ENCODE data around the gene OCA2. TPM values are rescaled to one million over a fixed set of nuclear protein-coding genes. Genes with fewer than 3 reads are reported as not detected.

Gene OCA2
- total and polyA plus RNA-seq, 10 donors = 0.39 to 3.0 (median 1.0) TPM

DNA sequence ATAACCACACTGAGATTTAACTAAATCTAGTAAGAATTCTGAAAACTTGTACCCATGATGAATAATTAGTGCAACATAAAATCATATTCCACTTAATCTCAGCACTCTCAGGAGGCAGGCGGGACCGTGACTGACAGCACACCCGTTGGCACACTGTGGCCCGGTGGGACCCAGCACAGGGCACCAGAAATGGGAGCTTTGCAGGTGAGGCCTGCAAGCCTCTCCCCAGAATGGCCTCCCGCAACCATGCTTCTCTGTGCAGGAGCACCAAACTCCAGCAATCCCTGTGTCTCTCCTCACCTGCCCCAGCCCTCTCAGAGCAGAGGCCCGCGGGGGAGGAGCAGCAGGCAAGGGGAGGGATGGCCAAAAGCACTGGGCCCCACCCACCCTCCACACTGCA is 31.5 kb upstream of the OCA2 start:
- Histone ChIP-seq H3K27me3 (replicated peaks in 1 of 7) (no peaks in the 10 kb centered on the region), H3K4me3 (no peak overlapping the region), H3K4me1 (peaks cover 0 to 38% (median 9%) of the 10 kb centered on the region in 6 donors), H3K27ac (no peak overlapping the region), H3K36me3 (peaks cover 0 to 86% (median 31%) of the 10 kb centered on the region in 6 donors), H3K9me3 (no peaks in the 10 kb centered on the region)
- DNase-seq = no peak
- TF ChIP-seq, protein P1, sequence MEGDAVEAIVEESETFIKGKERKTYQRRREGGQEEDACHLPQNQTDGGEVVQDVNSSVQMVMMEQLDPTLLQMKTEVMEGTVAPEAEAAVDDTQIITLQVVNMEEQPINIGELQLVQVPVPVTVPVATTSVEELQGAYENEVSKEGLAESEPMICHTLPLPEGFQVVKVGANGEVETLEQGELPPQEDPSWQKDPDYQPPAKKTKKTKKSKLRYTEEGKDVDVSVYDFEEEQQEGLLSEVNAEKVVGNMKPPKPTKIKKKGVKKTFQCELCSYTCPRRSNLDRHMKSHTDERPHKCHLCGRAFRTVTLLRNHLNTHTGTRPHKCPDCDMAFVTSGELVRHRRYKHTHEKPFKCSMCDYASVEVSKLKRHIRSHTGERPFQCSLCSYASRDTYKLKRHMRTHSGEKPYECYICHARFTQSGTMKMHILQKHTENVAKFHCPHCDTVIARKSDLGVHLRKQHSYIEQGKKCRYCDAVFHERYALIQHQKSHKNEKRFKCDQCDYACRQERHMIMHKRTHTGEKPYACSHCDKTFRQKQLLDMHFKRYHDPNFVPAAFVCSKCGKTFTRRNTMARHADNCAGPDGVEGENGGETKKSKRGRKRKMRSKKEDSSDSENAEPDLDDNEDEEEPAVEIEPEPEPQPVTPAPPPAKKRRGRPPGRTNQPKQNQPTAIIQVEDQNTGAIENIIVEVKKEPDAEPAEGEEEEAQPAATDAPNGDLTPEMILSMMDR (IDR thresholded peaks at IDR 0.05 in 8 of 11, conservative IDR thresholded peaks at IDR 0.05 in 3 of 11) = no peak
- TF ChIP-seq POLR2A (IDR thresholded peaks at IDR 0.05) (no peak), POLR2AphosphoS5 (IDR thresholded peaks at IDR 0.05) (no peak)
- intact Hi-C loops (cut with DNase I; ENCODE audit: low total_unique reads) = no loop called here
- 94 to 100% (median 97%) methylated on average over 7 of the region's 7 CpGs for WGBS, 5 donors

- WGBS, 5 donors = 90 to 100% (median 96%) methylated on average over 9 of the region's 9 CpGs
Measured at GRCh38 chr15:28129231-28129848, 30.2 kb upstream of the OCA2 start.

DNA sequence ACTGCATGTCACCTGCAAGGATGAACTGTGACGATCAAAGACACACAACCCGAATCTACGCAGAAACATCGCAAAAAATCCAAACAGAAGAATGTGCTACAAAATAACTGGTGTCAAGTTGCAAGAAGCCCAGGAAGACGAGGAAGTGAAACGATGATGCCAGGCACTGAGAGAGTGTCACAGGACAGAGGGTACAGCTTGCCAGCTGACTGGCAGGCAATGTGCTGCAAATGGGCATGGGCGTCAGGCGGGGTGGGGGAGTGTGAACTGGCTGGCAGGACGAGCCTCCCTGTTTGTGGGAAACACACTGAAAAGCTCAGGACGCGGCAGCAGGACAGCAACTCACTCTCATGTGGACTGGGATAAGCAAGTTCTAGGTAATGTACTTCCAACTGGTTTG is 28.9 kb upstream of the OCA2 start:
- Histone ChIP-seq H3K27ac (peak overlapping the region in 1 of 8 donors; percentile 45), H3K9me3 (no peaks in the 10 kb centered on the region), H3K4me1 (peaks cover 0 to 25% (median 6%) of the 10 kb centered on the region in 6 donors), H3K4me3 (no peak overlapping the region), H3K36me3 (peaks cover 0 to 86% (median 37%) of the 10 kb centered on the region in 6 donors), H3K27me3 (replicated peaks in 1 of 7) (no peaks in the 10 kb centered on the region)
- WGBS, 5 donors = 75 to 85% (median 78%) methylated on average over 11 of the region's 11 CpGs
- TF ChIP-seq POLR2A (IDR thresholded peaks at IDR 0.05) (no peak), POLR2AphosphoS5 (IDR thresholded peaks at IDR 0.05) (peak in 1 of 3 donors; percentile 48)
- DNase-seq = no peak
- intact Hi-C loops (cut with DNase I; ENCODE audit: low total_unique reads) = no loop called here

More at GRCh38 chr15:28129231-28129848, 30.2 kb upstream of the OCA2 start:
- no peaks in the 10 kb centered on the region for H3K9me3 ChIP-seq
- no peaks in the 10 kb centered on the region for H3K27me3 ChIP-seq (replicated peaks in 1 of 7)
- H3K27ac ChIP-seq = no peak overlapping the region
- DNase-seq = no peak
- intact Hi-C loops (cut with DNase I; ENCODE audit: low total_unique reads) = no loop called here
- no peak overlapping the region for H3K4me3 ChIP-seq
- peaks cover 0 to 85% (median 31%) of the 10 kb centered on the region in 6 donors for H3K36me3 ChIP-seq
- TF ChIP-seq POLR2A (IDR thresholded peaks at IDR 0.05) = no peak
- no peak for TF ChIP-seq POLR2AphosphoS5 (IDR thresholded peaks at IDR 0.05)
- TF ChIP-seq, protein P1 (IDR thresholded peaks at IDR 0.05 in 8 of 11, conservative IDR thresholded peaks at IDR 0.05 in 3 of 11) = no peak
- H3K4me1 ChIP-seq = peaks cover 0 to 36% (median 7%) of the 10 kb centered on the region in 6 donors

DNA sequence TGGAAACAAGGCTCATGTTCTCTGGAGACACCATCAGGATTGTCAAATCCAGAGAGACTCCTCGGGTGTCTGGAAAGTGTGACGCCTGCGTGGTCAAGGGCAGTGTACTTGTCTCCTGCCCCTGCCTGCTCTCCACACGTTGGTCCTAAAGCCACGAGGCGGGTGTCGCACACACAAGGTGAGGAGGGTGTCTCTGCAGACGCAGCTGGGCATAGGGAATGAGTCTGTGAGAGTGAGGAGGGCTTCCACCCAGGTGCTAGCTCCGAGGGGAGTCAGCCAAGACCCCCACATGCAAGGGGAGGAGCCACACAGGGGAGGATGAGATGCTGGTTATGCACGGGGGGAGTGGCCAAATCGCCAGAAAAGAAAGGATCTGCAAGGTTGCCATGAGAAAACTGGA is 27.9 kb upstream of the OCA2 start:
- Histone ChIP-seq H3K27me3 (replicated peaks in 1 of 7) (no peaks in the 10 kb centered on the region), H3K4me3 (no peak overlapping the region), H3K4me1 (peaks cover 0 to 21% (median 3%) of the 10 kb centered on the region in 6 donors), H3K36me3 (peaks cover 0 to 86% (median 31%) of the 10 kb centered on the region in 6 donors), H3K27ac (no peak overlapping the region), H3K9me3 (no peaks in the 10 kb centered on the region)
- TF ChIP-seq POLR2AphosphoS5 (IDR thresholded peaks at IDR 0.05) = no peak
- TF ChIP-seq, protein P1 (IDR thresholded peaks at IDR 0.05 in 8 of 11, conservative IDR thresholded peaks at IDR 0.05 in 3 of 11) = no peak
- TF ChIP-seq POLR2A (IDR thresholded peaks at IDR 0.05) = no peak
- no peak for DNase-seq
- 74 to 88% (median 81%) methylated on average over 11 of the region's 11 CpGs for WGBS, 5 donors
- intact Hi-C loops (cut with DNase I; ENCODE audit: low total_unique reads) = no loop called here
